ENCODE data around the gene CACNA1C. TPM values are rescaled to one million over a fixed set of nuclear protein-coding genes. Genes with fewer than 3 reads are reported as not detected.

Gene CACNA1C
- total RNA-seq, 1 experiment from 2014 or later: not detected

GRCh38 chr12:2345902-2346301 lies 293.1 kb downstream of the CACNA1C start:
- no peak for TF ChIP-seq EZH2 (IDR thresholded peaks at IDR 0.05; ENCODE audit: low read depth)
- TF ChIP-seq CTCF (conservative IDR thresholded peaks at IDR 0.05): no peak
- ChIA-PET CTCF (no interaction called here), POLR2A (ENCODE audit: unreplicated experiment) (no interaction called here)
- Histone ChIP-seq H3K79me2 (ENCODE audit: low read depth) (no peaks in the 10 kb centered on the region), H3K9me2 (ENCODE audit: insufficient read depth) (no peaks in the 10 kb centered on the region), H3F3A (ENCODE audit: insufficient read depth, low read depth) (no peaks in the 10 kb centered on the region), H3K9me3 (ENCODE audit: insufficient read depth, low read depth) (no peaks in the 10 kb centered on the region), H3K27ac (no peak overlapping the region), H3K4me1 (replicated peaks; ENCODE audit: insufficient read depth) (no peaks in the 10 kb centered on the region), H3K4me3 (no peak overlapping the region), H3K36me3 (ENCODE audit: low read depth) (no peaks in the 10 kb centered on the region), H4K20me1 (ENCODE audit: insufficient read depth) (no peaks in the 10 kb centered on the region), H3K4me2 (no peak overlapping the region), H3K27me3 (ENCODE audit: insufficient read depth, low read depth) (peaks cover 98% of the 10 kb centered on the region), H2AFZ (no peak overlapping the region)
- intact Hi-C loops (cut with micrococcal nuclease; ENCODE audit: unreplicated experiment): no loop called here
- no TSS peak for BruUV-seq (replicated peaks)
- no peak for DNase-seq

GRCh38 chr12:2346416-2346815 lies 293.6 kb downstream of the CACNA1C start:
- ChIA-PET CTCF (no interaction called here), POLR2A (ENCODE audit: unreplicated experiment) (no interaction called here)
- Histone ChIP-seq H2AFZ (no peak overlapping the region), H4K20me1 (ENCODE audit: insufficient read depth) (no peaks in the 10 kb centered on the region), H3K36me3 (ENCODE audit: low read depth) (no peaks in the 10 kb centered on the region), H3K27ac (no peak overlapping the region), H3K4me2 (no peak overlapping the region), H3F3A (ENCODE audit: insufficient read depth, low read depth) (no peaks in the 10 kb centered on the region), H3K4me3 (no peak overlapping the region), H3K9me3 (ENCODE audit: insufficient read depth, low read depth) (no peaks in the 10 kb centered on the region), H3K9me2 (ENCODE audit: insufficient read depth) (no peaks in the 10 kb centered on the region), H3K27me3 (ENCODE audit: insufficient read depth, low read depth) (peaks cover 99% of the 10 kb centered on the region), H3K79me2 (ENCODE audit: low read depth) (no peaks in the 10 kb centered on the region), H3K4me1 (replicated peaks; ENCODE audit: insufficient read depth) (no peaks in the 10 kb centered on the region)
- intact Hi-C loops (cut with micrococcal nuclease; ENCODE audit: unreplicated experiment): no loop called here
- BruUV-seq (replicated peaks): no TSS peak
- TF ChIP-seq CTCF (conservative IDR thresholded peaks at IDR 0.05): no peak
- no peak for TF ChIP-seq EZH2 (IDR thresholded peaks at IDR 0.05; ENCODE audit: low read depth)
- DNase-seq: no peak

GRCh38 chr12:2347137-2347843 lies 294.5 kb downstream of the CACNA1C start:
- no peak overlapping the region for H3K4me2 ChIP-seq
- no peak overlapping the region for H2AFZ ChIP-seq
- DNase-seq: no peak
- H3K9me2 ChIP-seq (ENCODE audit: insufficient read depth): no peaks in the 10 kb centered on the region
- TF ChIP-seq CTCF (conservative IDR thresholded peaks at IDR 0.05) (no peak), EZH2 (IDR thresholded peaks at IDR 0.05; ENCODE audit: low read depth) (no peak)
- no peaks in the 10 kb centered on the region for H3K9me3 ChIP-seq (ENCODE audit: insufficient read depth, low read depth)
- H3K4me3 ChIP-seq: no peak overlapping the region
- H3K79me2 ChIP-seq (ENCODE audit: low read depth): no peaks in the 10 kb centered on the region
- no peak overlapping the region for H3K27ac ChIP-seq
- no peaks in the 10 kb centered on the region for H3F3A ChIP-seq (ENCODE audit: insufficient read depth, low read depth)
- no peaks in the 10 kb centered on the region for H3K36me3 ChIP-seq (ENCODE audit: low read depth)
- no peaks in the 10 kb centered on the region for H3K4me1 ChIP-seq (replicated peaks; ENCODE audit: insufficient read depth)
- H4K20me1 ChIP-seq (ENCODE audit: insufficient read depth): no peaks in the 10 kb centered on the region
- no TSS peak for BruUV-seq (replicated peaks)
- CTCF ChIA-PET: no interaction called here
- H3K27me3 ChIP-seq (ENCODE audit: insufficient read depth, low read depth): peaks cover 99% of the 10 kb centered on the region
- POLR2A ChIA-PET (ENCODE audit: unreplicated experiment): no interaction called here
- intact Hi-C loops (cut with micrococcal nuclease; ENCODE audit: unreplicated experiment): no loop called here

All from PC-9 (cell line).